Cardiac septum (tissue), 1 donor: Measurements from ENCODE around the gene MN1. TPM values are rescaled to one million over a fixed set of nuclear protein-coding genes. Genes with fewer than 3 reads are reported as not detected.
A peak's percentile ranks its signal among the peaks of the same experiment; 100 is the strongest.

Experiments
- DNase-seq: peaks from one replicate; pipeline ENCODE4 v3.0.0-alpha.2; 2020; ENCODE audit warnings: low spot score
- intact Hi-C: fragments of 100-400 bp; cut with DNase I; formaldehyde crosslinking; loops from one replicate; pipeline ENCODE4 v1.14.0; 2022
- total RNA-seq: library from RNA; stranded (reverse); fragmentation: NEBNext Ultra II Directional; extraction: Animal tissue kit (Norgen Biotek cat#: 25700); gene quantifications from one replicate; pipeline ENCODE4 v1.2.1, GENCODE V29; 2021
- donor health status: DM: no; HTN: no; CAD: no.

The MN1 gene
- total RNA-seq, 1 donor from 2014 or later = 6.4 TPM

DNA sequence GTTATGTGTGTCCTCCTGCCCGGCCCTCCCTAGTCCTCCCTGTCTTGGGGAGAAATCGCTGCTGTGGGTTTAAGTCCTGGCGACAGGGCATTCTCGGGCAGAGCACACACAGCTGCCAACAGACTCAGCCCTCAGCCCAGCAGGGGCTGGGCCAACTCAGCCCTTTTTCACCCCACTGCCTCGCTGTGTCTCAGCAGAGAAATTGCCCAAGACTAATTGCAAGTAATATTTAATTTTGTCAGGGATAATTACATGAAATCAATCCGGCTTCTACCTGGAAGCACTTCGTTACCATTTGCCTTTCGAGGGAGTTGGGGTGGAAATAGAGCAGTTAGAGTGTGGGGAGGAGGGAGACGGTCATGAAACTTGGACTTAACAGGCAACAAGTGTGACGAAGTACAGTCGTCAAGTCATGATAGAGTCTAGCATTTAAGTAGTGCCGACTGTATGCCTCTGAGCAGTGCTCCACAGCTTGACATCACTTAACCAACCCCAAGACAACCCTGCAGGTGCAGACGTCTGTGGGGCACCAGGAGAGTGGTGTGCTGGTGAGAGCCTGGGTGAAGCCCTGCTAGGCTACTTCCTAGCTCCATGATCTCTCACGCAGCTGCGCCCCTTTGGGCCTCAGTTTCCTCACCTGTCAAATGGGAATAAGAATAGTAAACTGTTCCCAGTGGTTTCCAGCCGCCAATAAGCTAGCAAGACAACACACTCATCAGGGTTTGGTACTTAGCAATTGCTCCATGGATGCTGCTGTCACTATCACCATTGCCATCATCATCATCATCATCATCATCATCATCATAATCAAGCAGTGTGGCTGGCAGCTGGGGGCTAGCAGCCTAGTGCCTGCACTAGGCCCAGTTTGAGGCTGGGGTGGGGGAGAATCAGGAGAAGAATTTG is 29.2 kb downstream of the MN1 start:
- intact Hi-C loops = no loop called here
- no peak for DNase-seq

DNA sequence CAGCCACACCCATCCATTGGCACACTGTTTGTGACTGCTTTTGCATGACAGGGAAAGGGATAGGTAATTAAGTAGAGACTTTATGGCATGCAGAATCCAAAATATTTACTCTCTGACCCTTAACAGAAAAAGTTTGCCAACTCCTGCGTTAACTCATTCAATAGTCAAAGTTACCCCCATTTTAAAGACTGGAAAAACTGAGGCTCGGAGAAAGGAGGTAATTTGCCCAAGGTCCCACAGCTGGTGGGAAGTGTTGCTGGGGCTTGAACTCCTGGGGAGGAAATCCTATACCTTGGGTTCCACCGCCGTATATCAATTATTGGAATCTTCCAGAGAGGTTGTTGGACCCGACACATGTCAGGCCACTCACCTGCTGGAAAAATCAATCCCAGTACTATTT is 29.9 kb downstream of the MN1 start:
- intact Hi-C loops = no loop called here
- no peak for DNase-seq

DNA sequence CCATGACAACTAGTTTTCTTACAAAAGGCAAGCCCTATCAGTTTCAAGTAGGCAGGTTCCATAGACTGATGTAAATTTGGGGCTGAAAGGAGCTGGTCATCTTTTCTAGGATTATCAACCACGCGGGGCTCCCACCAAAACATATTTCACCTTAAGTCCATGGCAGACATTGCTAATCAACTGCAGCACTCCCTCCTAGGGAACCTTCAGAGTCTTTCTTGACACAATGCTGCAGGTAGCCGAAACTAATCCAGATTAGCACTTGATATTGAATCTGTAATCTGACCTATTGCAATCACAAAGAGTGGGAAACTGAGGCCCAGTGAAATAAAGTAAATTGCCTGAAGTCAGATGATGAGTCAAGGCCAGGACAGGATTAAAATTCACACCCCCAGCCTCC is 32.5 kb downstream of the MN1 start:
- intact Hi-C loops = no loop called here
- DNase-seq = no peak

DNA sequence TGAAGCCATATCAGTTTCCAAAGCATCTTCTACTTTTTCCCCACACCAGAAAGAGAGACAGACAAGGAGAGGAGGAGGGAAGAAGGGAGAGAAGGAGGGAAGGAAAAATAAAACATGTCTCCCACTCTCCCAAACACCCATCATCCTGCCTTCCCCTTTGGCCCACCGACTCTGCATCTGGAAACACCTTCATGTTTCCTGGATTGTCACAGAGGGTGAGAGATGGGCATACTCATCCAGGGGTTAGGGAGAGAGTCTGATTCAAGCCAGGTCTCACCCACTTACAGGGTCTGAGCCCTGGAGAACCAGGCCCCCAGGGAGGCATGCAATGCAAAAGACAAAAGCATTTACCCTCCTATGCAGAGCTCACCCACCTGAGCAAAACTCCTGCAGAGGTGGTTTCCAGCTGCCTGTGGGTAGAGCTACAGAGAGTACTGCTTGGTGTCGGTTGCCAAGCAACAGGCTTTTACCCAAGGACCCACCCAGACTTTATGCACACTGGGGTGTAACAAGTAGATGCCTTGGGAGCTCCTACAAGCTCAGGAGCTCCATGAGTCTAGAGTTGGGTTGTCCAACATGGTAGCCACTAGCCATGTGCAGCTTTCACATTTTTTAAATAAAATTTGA is 33.4 kb downstream of the MN1 start:
- intact Hi-C loops = no loop called here
- no peak for DNase-seq

- DNase-seq = no peak
- intact Hi-C loops = no loop called here
These were observed 34.9 kb downstream of the MN1 start for GRCh38 chr22:27766679-27767078.

DNA sequence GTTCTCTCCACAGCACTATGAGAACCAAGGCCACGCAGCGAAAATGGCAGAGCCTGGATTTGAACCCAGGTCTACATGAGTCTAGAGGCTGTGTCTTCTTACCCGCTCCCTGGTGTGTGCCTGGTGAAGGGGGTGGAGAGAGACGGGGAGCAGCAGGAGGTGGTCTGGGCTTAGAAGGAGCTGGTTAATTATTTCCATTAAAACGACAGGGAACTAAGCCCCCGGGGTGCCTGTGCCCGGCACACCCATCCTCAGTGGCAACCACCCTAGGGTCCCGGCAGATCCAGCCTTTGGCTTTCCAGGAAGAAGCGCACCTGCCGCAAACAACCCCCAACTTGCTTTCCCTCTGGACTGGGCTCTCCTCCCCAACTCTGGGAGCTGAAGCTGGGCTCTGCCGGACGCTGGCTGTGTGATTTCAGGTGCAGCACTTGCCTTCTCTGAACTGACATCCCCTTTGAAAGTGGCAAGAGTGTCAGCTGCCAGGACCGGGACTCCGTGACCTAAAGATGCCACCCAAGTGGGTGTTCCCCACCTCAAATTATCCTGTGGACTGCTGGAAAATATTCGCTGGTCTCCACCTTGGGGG is 35.8 kb downstream of the MN1 start:
- DNase-seq = no peak
- intact Hi-C loops = no loop called here

DNA sequence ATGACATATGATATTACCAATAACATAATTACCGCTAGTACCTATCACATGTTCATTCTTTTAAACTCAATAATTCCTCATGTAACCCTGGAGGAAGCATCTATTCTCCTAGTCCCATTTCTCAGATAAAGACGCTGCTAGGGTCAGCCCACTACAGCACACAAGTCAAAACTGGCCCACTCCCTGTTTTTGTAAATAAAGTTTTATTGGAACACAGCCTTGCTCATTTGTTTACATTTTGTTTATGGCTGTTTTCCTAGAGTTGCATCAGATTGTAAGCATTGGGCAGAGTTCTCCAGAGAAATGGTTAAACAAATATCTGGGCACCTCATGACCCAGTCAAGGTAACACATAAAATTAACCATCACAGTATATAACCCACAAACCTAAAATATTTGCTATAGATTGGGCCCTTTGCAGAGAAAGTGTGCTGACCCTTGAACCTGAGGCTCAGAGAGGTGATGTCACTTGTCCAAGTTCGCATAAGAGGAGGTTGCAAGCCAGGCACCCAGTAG is 36.8 kb downstream of the MN1 start:
- intact Hi-C loops = no loop called here
- no peak for DNase-seq

GRCh38 chr22:27761665-27762064 is 39.9 kb downstream of the MN1 start:
- no peak for DNase-seq
- intact Hi-C loops = no loop called here

GRCh38 chr22:27761000-27761399 is 40.6 kb downstream of the MN1 start:
- DNase-seq = no peak
- intact Hi-C loops = no loop called here

DNA sequence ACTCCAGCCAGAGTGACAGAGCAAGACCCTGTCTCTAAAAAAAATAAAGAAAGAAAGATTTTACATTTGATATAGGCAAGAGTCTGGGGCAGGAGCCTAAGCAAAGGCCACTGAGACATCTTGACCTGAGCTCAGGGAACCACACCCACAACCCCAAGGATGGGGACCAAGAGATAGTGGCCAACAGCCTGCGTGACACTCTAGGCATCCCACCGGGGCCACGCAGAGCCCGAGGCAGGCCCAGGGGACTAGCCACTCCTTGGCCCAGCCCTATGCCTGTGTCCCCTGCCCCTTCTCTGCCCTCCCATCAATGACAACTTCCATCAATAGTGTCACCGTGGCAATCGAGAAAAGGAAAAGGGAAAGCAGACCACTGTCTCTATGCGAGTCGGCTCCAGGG is 41.1 kb downstream of the MN1 start:
- intact Hi-C loops = no loop called here
- no peak for DNase-seq

- intact Hi-C loops = no loop called here
- no peak for DNase-seq
These were observed 43.5 kb downstream of the MN1 start for GRCh38 chr22:27757928-27758525.

DNA sequence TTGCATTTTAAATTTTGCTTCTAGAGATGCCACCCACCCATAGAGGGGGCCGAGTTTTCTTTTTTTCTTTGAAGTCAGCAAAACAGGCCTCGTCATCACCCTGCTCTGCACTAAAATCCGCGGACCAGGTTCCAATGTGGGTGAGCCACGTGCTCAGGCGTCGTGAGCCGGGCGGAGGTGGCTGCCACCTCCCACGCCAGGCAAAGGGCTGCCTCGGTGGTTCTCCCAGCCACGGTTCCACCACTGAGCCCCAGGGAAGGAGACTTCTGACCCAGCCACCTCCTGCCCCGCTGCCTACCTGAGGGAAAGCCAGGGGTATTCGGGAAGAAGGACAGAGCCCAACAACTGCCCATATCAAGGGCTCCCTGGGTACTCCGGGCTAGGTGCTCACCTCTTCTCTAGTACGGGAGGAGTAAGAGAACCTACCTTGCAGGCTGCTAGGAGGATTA is 45.3 kb downstream of the MN1 start:
- intact Hi-C loops = no loop called here
- DNase-seq = no peak

DNA sequence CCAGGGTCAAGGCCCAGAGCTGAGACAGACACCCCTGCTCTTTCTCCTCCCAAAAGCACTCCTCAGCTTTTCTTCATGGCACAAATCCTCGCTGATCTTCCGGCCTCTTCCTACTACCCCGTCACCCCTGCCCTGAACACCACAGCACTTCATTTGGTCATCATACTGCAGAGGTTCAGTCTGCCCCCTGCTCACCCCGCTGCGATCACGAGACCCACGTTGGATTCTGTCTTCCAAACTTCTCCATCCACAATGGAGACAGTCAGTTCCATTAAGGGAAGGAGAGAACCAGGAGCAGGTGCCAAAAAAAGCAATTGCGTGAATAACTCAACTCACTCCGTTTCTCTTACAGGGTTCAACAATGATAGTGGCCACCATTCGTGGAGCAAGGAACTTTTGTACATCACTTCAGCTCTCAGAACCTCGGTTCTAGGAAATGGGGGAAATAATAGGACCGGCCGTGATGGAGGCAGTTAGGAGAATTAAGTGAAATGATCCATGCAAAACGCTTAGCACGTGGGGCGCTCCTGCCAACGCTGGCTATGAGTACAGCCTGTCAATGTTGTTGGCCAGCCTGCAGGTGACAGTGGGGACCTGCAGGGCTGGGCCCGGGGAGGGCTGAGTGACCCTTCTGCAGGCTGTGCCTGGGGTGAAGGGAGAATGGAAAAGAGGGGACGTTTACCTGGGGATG is 45.9 kb downstream of the MN1 start:
- intact Hi-C loops = no loop called here
- DNase-seq = no peak

GRCh38 chr22:27754888-27755480 is 46.6 kb downstream of the MN1 start:
- intact Hi-C loops = no loop called here
- DNase-seq = no peak

- intact Hi-C loops = no loop called here
- no peak for DNase-seq
These were observed 47.2 kb downstream of the MN1 start for GRCh38 chr22:27754247-27754887.

DNA sequence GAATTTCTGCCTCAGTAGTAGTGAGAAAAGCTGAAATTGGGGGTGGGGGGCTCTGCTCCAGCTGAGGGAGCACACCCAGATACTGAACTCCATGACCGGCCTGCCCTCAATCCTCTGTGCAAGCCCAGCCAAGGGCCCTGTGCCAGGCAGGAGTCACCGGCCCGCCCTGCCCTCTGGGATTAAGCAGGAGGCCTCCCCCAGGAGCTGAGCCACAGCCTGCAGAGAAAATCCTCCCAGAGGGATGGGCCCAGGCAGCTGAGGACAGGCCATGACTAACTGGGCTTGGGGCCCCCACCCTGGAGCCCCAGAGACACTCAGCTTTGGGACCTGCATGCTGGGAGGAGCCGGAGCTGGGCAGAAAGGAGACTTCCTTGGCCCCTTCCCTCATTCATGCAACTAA is 48.8 kb downstream of the MN1 start:
- intact Hi-C loops = no loop called here
- DNase-seq = no peak

DNA sequence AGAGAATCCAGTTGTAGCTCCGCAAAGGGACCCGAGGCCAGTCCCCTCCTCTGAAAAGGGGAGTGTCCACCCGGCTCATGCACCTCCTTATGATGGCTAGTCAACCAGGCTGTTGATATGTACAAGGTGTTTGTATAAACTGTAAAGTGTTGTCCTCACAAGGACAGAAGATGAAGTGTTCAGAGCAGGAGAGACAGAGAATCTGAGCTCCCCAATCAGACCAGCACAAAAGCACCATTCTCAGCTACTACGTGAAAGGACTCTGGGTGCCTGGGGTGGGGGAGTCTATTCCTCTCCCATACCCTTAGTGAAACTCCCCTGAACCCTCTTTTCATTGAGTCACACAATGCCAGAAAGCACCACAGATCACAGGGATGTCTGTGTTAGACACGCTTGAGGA is 49.4 kb downstream of the MN1 start:
- DNase-seq = no peak
- intact Hi-C loops = no loop called here

- intact Hi-C loops = no loop called here
- DNase-seq = peak; percentile 59
These were observed 50.1 kb downstream of the MN1 start for GRCh38 chr22:27751277-27752070.
